ENCODE results near the gene COL4A1.

Gene COL4A1

GRCh38 chr13:110228936-110229904 is 77.7 kb downstream of the COL4A1 start:
- no peak for DNase-seq (ENCODE audit: low read depth in 1 of 2, low spot score in 1 of 2)
- no peak overlapping the region for H3K27ac ChIP-seq (replicated peaks)
- H3K4me3 ChIP-seq (replicated peaks; ENCODE audit: insufficient read depth, low read length) = no peak overlapping the region
- no peaks in the 10 kb centered on the region for H3K27me3 ChIP-seq (ENCODE audit: insufficient read depth, poor library complexity, severe bottlenecking)
- TF ChIP-seq CTCF (IDR thresholded peaks at IDR 0.05; ENCODE audit: insufficient read depth, low read length) (no peak), REST (IDR thresholded peaks at IDR 0.05; ENCODE audit: insufficient replicate concordance, low read depth) (no peak), GABPA (IDR thresholded peaks at IDR 0.05; ENCODE audit: low read depth) (no peak), POLR2AphosphoS5 (IDR thresholded peaks at IDR 0.05; ENCODE audit: low read depth) (no peak), SPI1 (IDR thresholded peaks at IDR 0.05; ENCODE audit: borderline replicate concordance, low read depth) (no peak)

GRCh38 chr13:110227864-110228643 is 78.9 kb downstream of the COL4A1 start:
- H3K27ac ChIP-seq (replicated peaks) = no peak overlapping the region
- no peaks in the 10 kb centered on the region for H3K27me3 ChIP-seq (ENCODE audit: insufficient read depth, poor library complexity, severe bottlenecking)
- no peak for DNase-seq (ENCODE audit: low read depth in 1 of 2, low spot score in 1 of 2)
- no peak overlapping the region for H3K4me3 ChIP-seq (replicated peaks; ENCODE audit: insufficient read depth, low read length)
- no peak for TF ChIP-seq REST (IDR thresholded peaks at IDR 0.05; ENCODE audit: insufficient replicate concordance, low read depth)
- no peak for TF ChIP-seq POLR2AphosphoS5 (IDR thresholded peaks at IDR 0.05; ENCODE audit: low read depth)
- TF ChIP-seq GABPA (IDR thresholded peaks at IDR 0.05; ENCODE audit: low read depth) = no peak

GRCh38 chr13:110227416-110227815 is 79.5 kb downstream of the COL4A1 start:
- H3K4me3 ChIP-seq (replicated peaks; ENCODE audit: insufficient read depth, low read length) = no peak overlapping the region
- no peaks in the 10 kb centered on the region for H3K27me3 ChIP-seq (ENCODE audit: insufficient read depth, poor library complexity, severe bottlenecking)
- TF ChIP-seq REST (IDR thresholded peaks at IDR 0.05; ENCODE audit: insufficient replicate concordance, low read depth) (no peak), GABPA (IDR thresholded peaks at IDR 0.05; ENCODE audit: low read depth) (no peak), SPI1 (IDR thresholded peaks at IDR 0.05; ENCODE audit: borderline replicate concordance, low read depth) (no peak), CTCF (IDR thresholded peaks at IDR 0.05; ENCODE audit: insufficient read depth, low read length) (no peak), POLR2AphosphoS5 (IDR thresholded peaks at IDR 0.05; ENCODE audit: low read depth) (no peak)
- no peak overlapping the region for H3K27ac ChIP-seq (replicated peaks)
- DNase-seq (ENCODE audit: low read depth in 1 of 2, low spot score in 1 of 2) = no peak
